ENCODE measurements around the gene AOAH.
A peak's percentile ranks its signal among the peaks of the same experiment; 100 is the strongest.
"Not testable (repeated sequence)": the region's sequence is repeated elsewhere in the genome, so short reads cannot be mapped to it uniquely, and the experiment has no call there.

The AOAH gene

GRCh38 chr7:36657036-36657660 lies 67.1 kb downstream of the AOAH start:
- DNase-seq (ENCODE audit: low spot score): no peak

DNA sequence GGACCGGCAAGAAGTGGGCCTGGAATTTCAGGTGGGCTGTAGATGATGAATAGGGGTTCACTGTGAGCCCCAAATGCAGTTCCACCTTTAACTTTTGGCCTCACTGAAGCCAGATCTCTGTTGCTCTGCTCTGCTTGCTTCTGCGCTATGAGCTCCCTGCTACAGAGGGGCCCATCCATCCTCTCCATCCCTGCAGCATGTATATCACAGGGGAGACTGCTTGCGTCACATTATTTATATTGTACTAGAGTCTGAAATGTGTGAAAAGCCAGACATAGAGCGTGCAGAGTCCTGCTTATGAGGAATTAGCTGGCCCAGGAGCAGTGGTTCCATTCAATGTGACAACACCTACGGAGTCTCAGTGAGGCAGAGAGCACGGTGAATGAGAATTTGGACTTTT lies 69.9 kb downstream of the AOAH start:
- no peak for DNase-seq (ENCODE audit: low spot score)

DNA sequence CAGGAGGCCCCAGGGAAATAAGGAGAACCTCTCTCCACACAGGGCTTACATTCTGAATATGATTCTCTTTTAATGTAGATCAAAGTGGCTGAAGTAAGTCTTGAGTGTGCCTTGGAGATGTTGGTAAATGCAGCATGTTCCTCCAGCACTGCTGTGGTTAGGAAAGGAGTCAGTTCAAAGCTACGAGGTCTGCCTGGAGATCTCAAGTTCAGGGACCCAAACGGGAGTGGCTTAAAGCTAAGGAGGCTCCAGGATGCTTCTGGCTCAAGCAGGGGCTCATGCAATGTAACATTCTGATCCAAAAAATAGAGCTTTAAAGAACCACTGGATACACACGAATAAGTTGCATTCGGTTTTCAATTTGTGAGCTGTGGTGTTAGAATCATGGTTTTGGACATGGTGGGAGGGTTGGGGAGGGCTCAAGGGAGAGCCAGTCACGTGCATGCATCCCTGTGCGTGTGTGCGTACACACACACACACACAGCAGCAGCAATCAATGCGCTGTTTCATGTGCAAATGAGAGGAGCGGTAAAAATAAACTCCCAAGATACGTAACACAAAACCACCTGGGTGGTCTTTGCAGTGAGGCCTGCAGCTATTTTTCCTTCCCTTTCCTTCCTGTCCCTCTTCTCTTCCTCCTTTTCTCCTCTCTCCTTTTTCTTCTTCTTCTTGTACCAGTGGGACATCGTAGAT lies 70.5 kb downstream of the AOAH start:
- DNase-seq (ENCODE audit: low spot score): no peak

DNA sequence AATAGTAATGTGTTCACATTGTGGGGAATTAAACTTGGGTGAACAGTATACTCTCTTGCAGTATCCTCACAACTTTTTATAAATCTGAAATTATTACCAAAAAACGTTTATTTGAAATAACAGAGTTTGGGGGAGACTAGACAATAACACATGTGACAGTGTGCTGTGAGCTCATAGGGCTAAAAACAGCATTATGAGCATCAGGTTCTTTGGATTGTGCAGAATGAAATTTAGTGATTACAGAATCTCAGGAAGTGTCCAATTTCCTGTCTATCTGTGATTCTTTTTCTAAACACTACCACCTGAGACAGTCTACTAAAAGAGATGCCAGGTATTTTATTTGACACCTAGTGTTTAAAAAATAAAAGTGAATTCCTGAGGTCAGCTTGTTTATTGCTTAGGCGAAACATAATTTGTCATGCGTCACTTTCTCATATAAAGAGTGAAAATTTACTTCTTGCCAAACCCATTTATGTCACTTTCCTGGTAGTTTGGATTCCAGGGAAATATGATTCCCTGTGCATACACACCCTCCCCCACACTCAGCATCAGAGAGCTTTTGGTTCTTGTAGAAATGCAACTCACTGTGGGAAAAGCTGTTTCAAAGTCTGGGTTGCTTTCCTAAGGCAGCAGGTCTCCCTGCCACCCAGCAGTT lies 71.2 kb downstream of the AOAH start:
- no peak for DNase-seq (ENCODE audit: low spot score)

- DNase-seq (ENCODE audit: low spot score): no peak
Observed at GRCh38 chr7:36652431-36652830, 71.9 kb downstream of the AOAH start.

DNA sequence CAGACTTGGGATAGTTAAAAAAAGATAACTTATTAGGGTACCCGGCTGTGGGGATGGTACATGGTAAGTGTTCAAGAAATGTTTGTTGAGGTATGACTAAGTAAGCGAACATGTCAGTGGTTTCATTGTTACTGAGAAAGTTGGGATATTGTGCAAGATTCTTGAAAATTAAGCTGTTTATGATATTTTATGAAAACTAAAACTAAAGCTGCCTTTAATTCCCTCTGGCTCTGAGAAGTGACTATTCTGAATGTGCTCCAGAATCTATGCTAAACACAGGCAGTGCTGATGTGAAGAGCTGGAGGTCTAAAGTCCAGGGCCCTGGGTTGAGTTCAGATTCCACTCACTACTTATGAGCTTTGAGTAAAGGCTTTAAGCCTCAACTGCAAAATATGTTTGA lies 72.9 kb downstream of the AOAH start:
- no peak for DNase-seq (ENCODE audit: low spot score)

DNA sequence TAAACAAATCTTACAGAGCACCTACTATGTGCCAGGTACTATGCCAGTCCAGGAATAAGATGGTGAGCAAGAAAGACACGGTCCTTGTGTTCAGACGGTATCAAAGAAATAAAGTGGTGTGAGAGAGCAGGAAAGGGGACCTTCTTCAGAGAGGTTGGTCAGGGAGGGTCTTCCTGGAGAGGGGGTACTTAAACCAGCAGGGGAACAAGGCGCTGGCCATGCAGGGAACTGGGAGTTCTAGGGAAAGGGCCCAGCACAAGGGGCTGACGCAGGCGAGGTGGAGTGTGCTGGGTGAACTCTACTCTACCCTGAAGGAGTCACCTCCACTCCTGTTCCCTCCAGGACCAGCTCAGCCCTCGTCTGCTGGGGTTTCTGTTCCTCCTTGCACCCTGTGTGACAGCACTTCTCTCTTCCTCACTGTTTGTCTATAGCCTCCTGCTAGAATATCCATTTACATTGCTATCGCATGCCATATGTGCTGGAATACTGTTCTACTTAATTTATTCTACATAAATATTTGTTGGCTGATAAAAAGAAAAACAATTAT lies 73.5 kb downstream of the AOAH start:
- DNase-seq (ENCODE audit: low spot score): no peak

DNA sequence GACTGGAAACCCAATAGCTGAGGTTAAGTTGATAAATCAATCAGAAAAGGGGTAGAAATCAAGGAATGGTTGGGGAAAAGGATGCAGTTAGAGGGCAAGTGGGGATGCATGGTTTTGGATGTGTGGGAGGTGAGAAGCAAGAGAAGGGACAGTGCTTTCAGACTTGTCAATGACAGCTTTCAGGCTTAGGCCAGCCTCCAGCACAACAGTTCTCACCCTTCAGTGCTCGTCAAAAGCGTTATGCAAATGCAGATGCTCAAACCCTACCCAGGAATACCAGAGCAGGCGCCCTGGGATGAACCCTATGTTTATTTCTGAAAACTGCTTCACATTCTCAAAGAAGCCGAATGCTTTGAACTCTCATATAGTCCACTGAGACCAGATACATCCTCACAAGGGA lies 74.0 kb downstream of the AOAH start:
- DNase-seq (ENCODE audit: low spot score): no peak

DNA sequence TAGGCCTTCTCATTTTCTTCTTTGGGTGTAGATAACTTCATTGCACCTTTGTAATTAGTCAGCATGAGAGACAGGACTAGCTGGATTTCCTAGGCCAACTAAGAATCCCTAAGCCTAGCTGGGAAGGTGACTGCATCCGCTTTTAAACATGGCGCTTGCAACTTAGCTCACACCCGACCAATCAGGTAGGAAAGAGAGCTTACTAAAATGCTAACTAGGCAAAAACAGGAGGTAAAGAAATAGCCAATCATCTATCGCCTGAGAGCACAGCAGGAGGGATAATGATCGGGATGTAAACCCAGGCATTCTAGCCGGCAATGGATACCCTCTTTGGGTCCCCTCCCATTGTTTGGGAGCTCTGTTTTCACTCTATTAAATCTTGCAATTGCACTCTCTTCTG lies 75.0 kb downstream of the AOAH start:
- DNase-seq (ENCODE audit: low spot score): not testable (repeated sequence)

GRCh38 chr7:36648441-36648840 lies 75.9 kb downstream of the AOAH start:
- DNase-seq (ENCODE audit: low spot score): no peak

DNA sequence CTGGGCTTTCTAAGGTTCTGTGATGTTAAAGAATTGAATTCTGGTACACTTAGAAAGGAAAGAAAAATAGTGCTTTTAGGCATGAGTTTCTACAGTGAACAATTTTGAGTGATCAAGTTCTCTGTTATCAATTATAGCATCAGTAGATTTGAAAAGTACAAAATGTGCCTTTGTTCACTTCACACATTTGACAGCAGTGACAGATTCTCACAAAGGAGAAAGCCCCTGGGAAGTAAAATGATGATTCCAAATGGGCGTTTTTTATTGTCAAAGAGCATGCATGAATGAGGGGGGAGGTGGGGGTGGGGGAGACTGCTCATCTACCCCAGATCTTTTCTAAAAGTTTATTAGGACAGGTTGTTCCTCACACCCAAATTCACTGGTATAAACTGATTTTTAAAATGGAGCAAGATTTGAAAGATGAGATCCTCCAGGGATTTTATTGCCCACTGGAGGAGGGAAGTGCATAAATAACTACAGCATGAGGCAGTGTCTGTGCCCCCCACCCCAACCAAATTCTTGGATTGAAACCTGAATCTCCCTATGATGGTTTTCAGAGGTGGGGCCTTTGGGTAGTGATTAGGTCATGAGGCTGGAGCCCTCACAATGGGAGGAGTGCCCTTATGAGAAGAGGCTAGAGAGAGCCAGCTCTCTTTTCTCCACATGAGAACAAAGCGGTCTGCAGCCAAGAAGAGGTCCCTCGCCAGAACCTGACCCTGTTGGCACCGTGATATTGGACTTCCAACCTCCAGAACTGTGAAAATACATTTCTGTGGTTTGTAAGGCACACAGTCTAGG lies 79.5 kb downstream of the AOAH start:
- DNase-seq (ENCODE audit: low spot score): no peak

DNA sequence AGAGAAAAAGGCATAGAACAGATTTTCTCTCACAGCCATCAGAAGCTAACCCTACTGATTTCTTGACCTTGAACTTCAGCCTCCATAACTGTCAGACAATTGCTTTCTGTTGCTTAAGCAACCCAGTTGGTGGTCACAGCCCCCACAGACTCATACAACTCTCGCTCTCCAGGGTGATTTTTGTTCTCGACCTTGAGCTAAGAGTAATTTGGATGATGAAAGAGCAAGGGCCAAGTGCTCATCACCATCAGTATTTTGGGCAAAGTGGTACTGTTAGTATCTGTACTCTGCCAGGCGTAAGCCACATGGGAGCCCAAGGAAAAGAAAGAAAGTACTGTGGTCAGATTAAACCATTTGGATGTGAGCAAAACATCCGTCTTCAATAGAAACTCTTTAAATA lies 81.9 kb downstream of the AOAH start:
- DNase-seq (ENCODE audit: low spot score): no peak

DNA sequence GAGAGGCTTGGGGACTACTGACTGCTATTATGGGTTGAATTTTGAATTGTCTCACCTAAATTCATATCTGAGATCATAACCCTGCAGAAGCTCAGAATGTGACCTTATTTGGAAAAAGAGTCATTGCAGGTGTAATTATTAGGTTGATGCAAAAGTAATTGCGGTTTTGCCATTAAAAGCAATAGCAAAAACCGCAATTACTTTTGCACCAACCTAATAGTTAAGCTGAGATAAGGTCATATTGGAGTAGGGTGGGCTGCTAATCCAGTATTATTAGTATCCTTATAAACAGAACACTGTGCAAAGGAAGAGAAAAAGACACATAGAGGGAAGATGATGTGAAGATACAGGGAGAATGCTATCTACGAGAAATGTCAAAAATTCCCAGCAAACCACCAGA lies 82.3 kb downstream of the AOAH start:
- DNase-seq (ENCODE audit: low spot score): no peak

GRCh38 chr7:36640682-36641081 lies 83.6 kb downstream of the AOAH start:
- no peak for DNase-seq (ENCODE audit: low spot score)

- no peak for DNase-seq (ENCODE audit: low spot score)
Observed at GRCh38 chr7:36639826-36640225, 84.5 kb downstream of the AOAH start.

- DNase-seq (ENCODE audit: low spot score): no peak
Observed at GRCh38 chr7:36638586-36639263, 85.6 kb downstream of the AOAH start.

GRCh38 chr7:36638140-36638539 lies 86.2 kb downstream of the AOAH start:
- peak; percentile 11 for DNase-seq (ENCODE audit: low spot score)

- DNase-seq (ENCODE audit: low spot score): no peak
Observed at GRCh38 chr7:36637417-36637816, 86.9 kb downstream of the AOAH start.

GRCh38 chr7:36636126-36636525 lies 88.2 kb downstream of the AOAH start:
- no peak for DNase-seq (ENCODE audit: low spot score)

GRCh38 chr7:36635091-36635490 lies 89.2 kb downstream of the AOAH start:
- DNase-seq (ENCODE audit: low spot score): no peak

DNA sequence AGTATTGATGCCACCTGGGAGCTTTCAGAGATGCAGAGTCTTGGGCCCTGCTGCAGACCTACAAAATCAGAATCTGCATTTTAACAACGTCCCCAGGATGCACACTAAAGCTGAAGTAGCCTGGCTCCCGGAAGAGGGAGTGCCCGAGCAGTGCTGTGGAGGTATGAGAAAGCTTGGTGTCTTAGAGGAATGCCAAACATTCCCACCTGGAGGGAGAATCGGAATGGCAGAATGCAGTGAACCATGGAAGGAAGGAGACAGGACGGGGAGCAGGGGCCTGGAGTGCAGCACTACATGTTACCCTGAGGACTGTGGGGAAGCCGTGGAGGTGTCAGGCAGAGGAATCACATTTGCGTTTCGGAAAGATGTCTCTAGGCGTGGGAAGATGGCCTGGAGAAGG lies 90.9 kb downstream of the AOAH start:
- DNase-seq (ENCODE audit: low spot score): no peak

DNA sequence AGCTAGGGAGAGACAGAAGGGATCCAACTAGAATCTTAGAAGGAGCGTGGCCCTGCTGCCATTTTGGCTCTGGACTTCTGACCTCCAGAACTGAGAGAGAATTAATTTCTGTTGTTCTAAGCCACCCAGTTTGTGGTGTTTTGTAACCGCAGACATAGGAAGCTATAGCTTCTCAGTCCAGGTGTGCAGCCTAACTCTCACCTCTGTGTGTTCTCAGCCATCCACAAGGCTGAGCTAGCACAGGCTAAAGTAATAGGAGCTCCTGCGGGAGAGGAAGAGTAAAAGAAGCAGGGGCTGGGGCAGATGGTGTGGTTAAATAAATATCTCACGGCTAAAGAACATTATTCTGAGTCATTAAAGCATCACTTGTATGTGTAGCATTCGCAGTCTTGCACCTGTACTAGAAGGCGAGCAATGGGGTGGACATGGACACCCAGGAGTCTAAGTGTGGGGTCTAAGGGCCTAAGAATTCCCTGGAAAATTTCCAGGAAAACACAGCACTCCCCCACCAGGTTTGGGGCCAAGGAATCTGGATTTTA lies 94.1 kb downstream of the AOAH start:
- no peak for DNase-seq (ENCODE audit: low spot score)

Measured in NAMALWA (cell line).